Measurements from ENCODE around the gene ABCD1. TPM values are rescaled to one million over a fixed set of nuclear protein-coding genes. Genes with fewer than 3 reads are reported as not detected.
A peak's percentile ranks its signal among the peaks of the same experiment; 100 is the strongest.

Gene ABCD1
- total and polyA plus RNA-seq, 9 of the 15 experiments (the other 6 are each of a cell fraction or from before 2014, with no cell fraction given): 0.07 to 6.9 (median 2.2) TPM

- TF ChIP-seq SRSF1 (IDR thresholded peaks at IDR 0.05; ENCODE audit: low read depth, low read length): no peak
- no peak for TF ChIP-seq SAFB2 (IDR thresholded peaks at IDR 0.05; ENCODE audit: borderline replicate concordance, low read depth, low read length, severe bottlenecking)
- TF ChIP-seq MECOM (CRISPR knock-in tag; IDR thresholded peaks at IDR 0.05): no peak
- no peak for TF ChIP-seq ASH1L (IDR thresholded peaks at IDR 0.05; ENCODE audit: borderline replicate concordance, low read depth, partially characterized antibody)
- TF ChIP-seq TRIM28 (IDR thresholded peaks at IDR 0.05): no peak
- TF ChIP-seq, protein P1, sequence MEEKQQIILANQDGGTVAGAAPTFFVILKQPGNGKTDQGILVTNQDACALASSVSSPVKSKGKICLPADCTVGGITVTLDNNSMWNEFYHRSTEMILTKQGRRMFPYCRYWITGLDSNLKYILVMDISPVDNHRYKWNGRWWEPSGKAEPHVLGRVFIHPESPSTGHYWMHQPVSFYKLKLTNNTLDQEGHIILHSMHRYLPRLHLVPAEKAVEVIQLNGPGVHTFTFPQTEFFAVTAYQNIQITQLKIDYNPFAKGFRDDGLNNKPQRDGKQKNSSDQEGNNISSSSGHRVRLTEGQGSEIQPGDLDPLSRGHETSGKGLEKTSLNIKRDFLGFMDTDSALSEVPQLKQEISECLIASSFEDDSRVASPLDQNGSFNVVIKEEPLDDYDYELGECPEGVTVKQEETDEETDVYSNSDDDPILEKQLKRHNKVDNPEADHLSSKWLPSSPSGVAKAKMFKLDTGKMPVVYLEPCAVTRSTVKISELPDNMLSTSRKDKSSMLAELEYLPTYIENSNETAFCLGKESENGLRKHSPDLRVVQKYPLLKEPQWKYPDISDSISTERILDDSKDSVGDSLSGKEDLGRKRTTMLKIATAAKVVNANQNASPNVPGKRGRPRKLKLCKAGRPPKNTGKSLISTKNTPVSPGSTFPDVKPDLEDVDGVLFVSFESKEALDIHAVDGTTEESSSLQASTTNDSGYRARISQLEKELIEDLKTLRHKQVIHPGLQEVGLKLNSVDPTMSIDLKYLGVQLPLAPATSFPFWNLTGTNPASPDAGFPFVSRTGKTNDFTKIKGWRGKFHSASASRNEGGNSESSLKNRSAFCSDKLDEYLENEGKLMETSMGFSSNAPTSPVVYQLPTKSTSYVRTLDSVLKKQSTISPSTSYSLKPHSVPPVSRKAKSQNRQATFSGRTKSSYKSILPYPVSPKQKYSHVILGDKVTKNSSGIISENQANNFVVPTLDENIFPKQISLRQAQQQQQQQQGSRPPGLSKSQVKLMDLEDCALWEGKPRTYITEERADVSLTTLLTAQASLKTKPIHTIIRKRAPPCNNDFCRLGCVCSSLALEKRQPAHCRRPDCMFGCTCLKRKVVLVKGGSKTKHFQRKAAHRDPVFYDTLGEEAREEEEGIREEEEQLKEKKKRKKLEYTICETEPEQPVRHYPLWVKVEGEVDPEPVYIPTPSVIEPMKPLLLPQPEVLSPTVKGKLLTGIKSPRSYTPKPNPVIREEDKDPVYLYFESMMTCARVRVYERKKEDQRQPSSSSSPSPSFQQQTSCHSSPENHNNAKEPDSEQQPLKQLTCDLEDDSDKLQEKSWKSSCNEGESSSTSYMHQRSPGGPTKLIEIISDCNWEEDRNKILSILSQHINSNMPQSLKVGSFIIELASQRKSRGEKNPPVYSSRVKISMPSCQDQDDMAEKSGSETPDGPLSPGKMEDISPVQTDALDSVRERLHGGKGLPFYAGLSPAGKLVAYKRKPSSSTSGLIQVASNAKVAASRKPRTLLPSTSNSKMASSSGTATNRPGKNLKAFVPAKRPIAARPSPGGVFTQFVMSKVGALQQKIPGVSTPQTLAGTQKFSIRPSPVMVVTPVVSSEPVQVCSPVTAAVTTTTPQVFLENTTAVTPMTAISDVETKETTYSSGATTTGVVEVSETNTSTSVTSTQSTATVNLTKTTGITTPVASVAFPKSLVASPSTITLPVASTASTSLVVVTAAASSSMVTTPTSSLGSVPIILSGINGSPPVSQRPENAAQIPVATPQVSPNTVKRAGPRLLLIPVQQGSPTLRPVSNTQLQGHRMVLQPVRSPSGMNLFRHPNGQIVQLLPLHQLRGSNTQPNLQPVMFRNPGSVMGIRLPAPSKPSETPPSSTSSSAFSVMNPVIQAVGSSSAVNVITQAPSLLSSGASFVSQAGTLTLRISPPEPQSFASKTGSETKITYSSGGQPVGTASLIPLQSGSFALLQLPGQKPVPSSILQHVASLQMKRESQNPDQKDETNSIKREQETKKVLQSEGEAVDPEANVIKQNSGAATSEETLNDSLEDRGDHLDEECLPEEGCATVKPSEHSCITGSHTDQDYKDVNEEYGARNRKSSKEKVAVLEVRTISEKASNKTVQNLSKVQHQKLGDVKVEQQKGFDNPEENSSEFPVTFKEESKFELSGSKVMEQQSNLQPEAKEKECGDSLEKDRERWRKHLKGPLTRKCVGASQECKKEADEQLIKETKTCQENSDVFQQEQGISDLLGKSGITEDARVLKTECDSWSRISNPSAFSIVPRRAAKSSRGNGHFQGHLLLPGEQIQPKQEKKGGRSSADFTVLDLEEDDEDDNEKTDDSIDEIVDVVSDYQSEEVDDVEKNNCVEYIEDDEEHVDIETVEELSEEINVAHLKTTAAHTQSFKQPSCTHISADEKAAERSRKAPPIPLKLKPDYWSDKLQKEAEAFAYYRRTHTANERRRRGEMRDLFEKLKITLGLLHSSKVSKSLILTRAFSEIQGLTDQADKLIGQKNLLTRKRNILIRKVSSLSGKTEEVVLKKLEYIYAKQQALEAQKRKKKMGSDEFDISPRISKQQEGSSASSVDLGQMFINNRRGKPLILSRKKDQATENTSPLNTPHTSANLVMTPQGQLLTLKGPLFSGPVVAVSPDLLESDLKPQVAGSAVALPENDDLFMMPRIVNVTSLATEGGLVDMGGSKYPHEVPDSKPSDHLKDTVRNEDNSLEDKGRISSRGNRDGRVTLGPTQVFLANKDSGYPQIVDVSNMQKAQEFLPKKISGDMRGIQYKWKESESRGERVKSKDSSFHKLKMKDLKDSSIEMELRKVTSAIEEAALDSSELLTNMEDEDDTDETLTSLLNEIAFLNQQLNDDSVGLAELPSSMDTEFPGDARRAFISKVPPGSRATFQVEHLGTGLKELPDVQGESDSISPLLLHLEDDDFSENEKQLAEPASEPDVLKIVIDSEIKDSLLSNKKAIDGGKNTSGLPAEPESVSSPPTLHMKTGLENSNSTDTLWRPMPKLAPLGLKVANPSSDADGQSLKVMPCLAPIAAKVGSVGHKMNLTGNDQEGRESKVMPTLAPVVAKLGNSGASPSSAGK (IDR thresholded peaks at IDR 0.05): no peak
- no peak for TF ChIP-seq ELF1 (tag; IDR thresholded peaks at IDR 0.05)
- TF ChIP-seq, protein P2, sequence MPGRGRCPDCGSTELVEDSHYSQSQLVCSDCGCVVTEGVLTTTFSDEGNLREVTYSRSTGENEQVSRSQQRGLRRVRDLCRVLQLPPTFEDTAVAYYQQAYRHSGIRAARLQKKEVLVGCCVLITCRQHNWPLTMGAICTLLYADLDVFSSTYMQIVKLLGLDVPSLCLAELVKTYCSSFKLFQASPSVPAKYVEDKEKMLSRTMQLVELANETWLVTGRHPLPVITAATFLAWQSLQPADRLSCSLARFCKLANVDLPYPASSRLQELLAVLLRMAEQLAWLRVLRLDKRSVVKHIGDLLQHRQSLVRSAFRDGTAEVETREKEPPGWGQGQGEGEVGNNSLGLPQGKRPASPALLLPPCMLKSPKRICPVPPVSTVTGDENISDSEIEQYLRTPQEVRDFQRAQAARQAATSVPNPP (IDR thresholded peaks at IDR 0.05; ENCODE audit: borderline replicate concordance, insufficient read depth, insufficient read length): no peak
- no peak for TF ChIP-seq NR2C2 (CRISPR knock-in tag; IDR thresholded peaks at IDR 0.05)
- no peak for TF ChIP-seq NR2C2 (tag; IDR thresholded peaks at IDR 0.05)
- 0 out of 2 replicates have a peak, but pooled peaks have one; percentile 74 for TF ChIP-seq RBM14 (IDR thresholded peaks at IDR 0.05; ENCODE audit: borderline replicate concordance, insufficient read depth, low read depth, low read length)
- TF ChIP-seq CEBPG (CRISPR knock-in tag; IDR thresholded peaks at IDR 0.05): no peak
- TF ChIP-seq CEBPG (tag; conservative IDR thresholded peaks at IDR 0.05 in 1 of 2, IDR thresholded peaks at IDR 0.05 in 1 of 2): no peak
- TF ChIP-seq E2F3 (CRISPR knock-in tag; IDR thresholded peaks at IDR 0.05): no peak
- peak; percentile 46; the same call in 1 of the 2 replicates for TF ChIP-seq EGR1 (conservative IDR thresholded peaks at IDR 0.05)
- no peak for TF ChIP-seq SMARCB1 (IDR thresholded peaks at IDR 0.05; ENCODE audit: insufficient read length, low read depth)
Observed at GRCh38 chrX:153766098-153766817, 41.6 kb downstream of the ABCD1 start (continued).
